ENCODE data around the gene PVALB.

Gene PVALB

GRCh38 chr22:36772451-36772850, 44.4 kb downstream of the PVALB start:
- no peak overlapping the region for H3K9ac ChIP-seq (ENCODE audit: low read length)
- H3K27ac ChIP-seq (ENCODE audit: low read depth, low read length): no peak overlapping the region
- H3K23ac ChIP-seq (ENCODE audit: low read length): no peak overlapping the region
- no peak overlapping the region for H3K14ac ChIP-seq (ENCODE audit: low read length)
- no peak overlapping the region for H4K12ac ChIP-seq (ENCODE audit: low read depth, low read length)
- DNase-seq: peak in 1 of 2 donors; percentile 55
- peaks cover 5% of the 10 kb centered on the region for H3K9me3 ChIP-seq (ENCODE audit: insufficient read depth, low read depth, low read length)
- no peak overlapping the region for H2BK5ac ChIP-seq (ENCODE audit: low read depth, low read length, poor library complexity)
- no peak overlapping the region for H2AK5ac ChIP-seq (ENCODE audit: low read length)
- H3K4me1 ChIP-seq (ENCODE audit: control insufficient read depth in 1 of 2, insufficient read depth in 2 of 2, low read length in 2 of 2): peaks cover 2 to 4% of the 10 kb centered on the region in 2 experiments
- no peak overlapping the region for H4K91ac ChIP-seq (ENCODE audit: low read depth, low read length)
- WGBS (ENCODE audit: extremely low coverage, insufficient coverage, insufficient read length): no CpG with 5 or more reads among the region's 8 CpGs
- H3K36me3 ChIP-seq (ENCODE audit: control insufficient read depth in 1 of 2, insufficient read depth in 2 of 2, low read length in 2 of 2): peaks cover 2% of the 10 kb centered on the region in 2 experiments
- H3K4me3 ChIP-seq (ENCODE audit: low read depth, low read length): no peak overlapping the region
- H3K4ac ChIP-seq (ENCODE audit: low read depth, low read length): no peak overlapping the region
- H3K79me2 ChIP-seq (ENCODE audit: control insufficient read depth, insufficient read depth, low read length, poor library complexity): no peaks in the 10 kb centered on the region
- H3K27me3 ChIP-seq (ENCODE audit: insufficient read depth, low read length): no peaks in the 10 kb centered on the region
- peaks cover 2% of the 10 kb centered on the region for H3K79me1 ChIP-seq (ENCODE audit: low read length)
- H4K8ac ChIP-seq (ENCODE audit: low read depth, low read length): no peak overlapping the region
- no peak overlapping the region for H2BK120ac ChIP-seq (ENCODE audit: insufficient read depth, low read length, poor library complexity)
- H3K18ac ChIP-seq (ENCODE audit: low read length): no peak overlapping the region
- H2AFZ ChIP-seq (ENCODE audit: insufficient read depth, low read length, poor library complexity): no peak overlapping the region
- no peak overlapping the region for H2BK12ac ChIP-seq (ENCODE audit: low read length)
- H3K4me2 ChIP-seq (ENCODE audit: low read length): no peak overlapping the region

DNA sequence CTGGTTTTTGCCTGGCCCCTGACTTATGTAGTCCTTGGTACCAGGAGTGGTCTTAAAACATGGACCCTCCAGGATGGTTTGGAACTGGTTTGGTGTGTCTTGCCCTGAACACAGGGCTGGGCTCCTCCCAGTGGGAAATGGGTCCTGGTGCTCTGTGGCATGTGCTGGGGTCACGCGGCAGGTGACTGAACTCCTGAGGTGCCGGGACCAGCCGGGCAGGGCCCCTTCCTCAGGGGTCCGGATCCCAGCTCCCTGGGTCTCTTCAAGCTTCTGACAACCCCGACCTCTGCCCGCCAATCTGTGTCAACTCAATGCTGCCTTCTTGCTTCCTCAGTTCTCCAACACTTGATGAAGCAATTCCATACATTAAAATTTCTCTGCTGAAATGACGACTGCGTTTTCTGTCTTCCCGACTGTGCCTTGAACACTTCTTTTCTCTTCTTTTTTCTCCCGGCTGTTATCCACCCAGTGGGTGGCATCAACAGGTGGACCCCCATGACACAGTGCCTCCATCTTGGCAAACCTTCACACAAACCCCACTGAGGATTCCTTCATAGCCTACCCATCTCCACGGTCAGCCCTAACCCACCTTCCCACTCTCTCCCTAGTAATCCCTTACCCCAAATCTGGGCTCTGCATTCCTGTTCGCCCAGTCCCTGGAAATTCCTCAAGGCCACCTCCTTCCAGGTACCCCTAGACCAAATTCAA, 45.3 kb downstream of the PVALB start:
- Histone ChIP-seq H3K9ac (ENCODE audit: low read length) (no peak overlapping the region), H3K9me3 (ENCODE audit: insufficient read depth, low read depth, low read length) (no peaks in the 10 kb centered on the region), H3K27ac (ENCODE audit: low read depth, low read length) (no peak overlapping the region), H3K4me2 (ENCODE audit: low read length) (no peak overlapping the region), H3K27me3 (ENCODE audit: insufficient read depth, low read length) (no peaks in the 10 kb centered on the region), H2BK120ac (ENCODE audit: insufficient read depth, low read length, poor library complexity) (no peak overlapping the region), H2BK5ac (ENCODE audit: low read depth, low read length, poor library complexity) (no peak overlapping the region), H3K79me2 (ENCODE audit: control insufficient read depth, insufficient read depth, low read length, poor library complexity) (no peaks in the 10 kb centered on the region), H3K4me3 (ENCODE audit: low read depth, low read length) (no peak overlapping the region), H3K79me1 (ENCODE audit: low read length) (peaks cover 2% of the 10 kb centered on the region), H4K8ac (ENCODE audit: low read depth, low read length) (no peak overlapping the region), H3K23ac (ENCODE audit: low read length) (no peak overlapping the region), H4K91ac (ENCODE audit: low read depth, low read length) (no peak overlapping the region), H2BK12ac (ENCODE audit: low read length) (no peak overlapping the region), H3K36me3 (ENCODE audit: control insufficient read depth in 1 of 2, insufficient read depth in 2 of 2, low read length in 2 of 2) (peaks cover 7% of the 10 kb centered on the region in 2 experiments), H3K4ac (ENCODE audit: low read depth, low read length) (no peak overlapping the region), H3K4me1 (ENCODE audit: control insufficient read depth in 1 of 2, insufficient read depth in 2 of 2, low read length in 2 of 2) (peaks cover 0 to 2% of the 10 kb centered on the region in 2 experiments), H3K18ac (ENCODE audit: low read length) (no peak overlapping the region), H4K12ac (ENCODE audit: low read depth, low read length) (no peak overlapping the region), H3K14ac (ENCODE audit: low read length) (no peak overlapping the region), H2AK5ac (ENCODE audit: low read length) (no peak overlapping the region), H2AFZ (ENCODE audit: insufficient read depth, low read length, poor library complexity) (no peak overlapping the region)
- no CpG with 5 or more reads among the region's 13 CpGs for WGBS (ENCODE audit: extremely low coverage, insufficient coverage, insufficient read length)
- DNase-seq: no peak

- Histone ChIP-seq H4K91ac (ENCODE audit: low read depth, low read length) (no peak overlapping the region), H2AFZ (ENCODE audit: insufficient read depth, low read length, poor library complexity) (no peak overlapping the region), H3K18ac (ENCODE audit: low read length) (no peak overlapping the region), H3K27ac (ENCODE audit: low read depth, low read length) (no peak overlapping the region), H3K14ac (ENCODE audit: low read length) (no peak overlapping the region), H2BK12ac (ENCODE audit: low read length) (no peak overlapping the region), H4K8ac (ENCODE audit: low read depth, low read length) (no peak overlapping the region), H3K9ac (ENCODE audit: low read length) (no peak overlapping the region), H3K4me1 (ENCODE audit: control insufficient read depth in 1 of 2, insufficient read depth in 2 of 2, low read length in 2 of 2) (peaks cover 0 to 2% of the 10 kb centered on the region in 2 experiments), H4K12ac (ENCODE audit: low read depth, low read length) (no peak overlapping the region), H2BK5ac (ENCODE audit: low read depth, low read length, poor library complexity) (no peak overlapping the region), H3K79me1 (ENCODE audit: low read length) (peaks cover 2% of the 10 kb centered on the region), H3K4me2 (ENCODE audit: low read length) (no peak overlapping the region), H3K27me3 (ENCODE audit: insufficient read depth, low read length) (no peaks in the 10 kb centered on the region), H3K4me3 (ENCODE audit: low read depth, low read length) (no peak overlapping the region), H2BK120ac (ENCODE audit: insufficient read depth, low read length, poor library complexity) (no peak overlapping the region), H3K9me3 (ENCODE audit: insufficient read depth, low read depth, low read length) (no peaks in the 10 kb centered on the region), H2AK5ac (ENCODE audit: low read length) (no peak overlapping the region), H3K23ac (ENCODE audit: low read length) (no peak overlapping the region), H3K4ac (ENCODE audit: low read depth, low read length) (no peak overlapping the region), H3K79me2 (ENCODE audit: control insufficient read depth, insufficient read depth, low read length, poor library complexity) (no peaks in the 10 kb centered on the region), H3K36me3 (ENCODE audit: control insufficient read depth in 1 of 2, insufficient read depth in 2 of 2, low read length in 2 of 2) (peaks cover 7 to 13% of the 10 kb centered on the region in 2 experiments)
- WGBS (ENCODE audit: extremely low coverage, insufficient coverage, insufficient read length): no CpG with 5 or more reads among the region's 11 CpGs
- DNase-seq: no peak
These were observed 46.2 kb downstream of the PVALB start for GRCh38 chr22:36770513-36771231.

DNA sequence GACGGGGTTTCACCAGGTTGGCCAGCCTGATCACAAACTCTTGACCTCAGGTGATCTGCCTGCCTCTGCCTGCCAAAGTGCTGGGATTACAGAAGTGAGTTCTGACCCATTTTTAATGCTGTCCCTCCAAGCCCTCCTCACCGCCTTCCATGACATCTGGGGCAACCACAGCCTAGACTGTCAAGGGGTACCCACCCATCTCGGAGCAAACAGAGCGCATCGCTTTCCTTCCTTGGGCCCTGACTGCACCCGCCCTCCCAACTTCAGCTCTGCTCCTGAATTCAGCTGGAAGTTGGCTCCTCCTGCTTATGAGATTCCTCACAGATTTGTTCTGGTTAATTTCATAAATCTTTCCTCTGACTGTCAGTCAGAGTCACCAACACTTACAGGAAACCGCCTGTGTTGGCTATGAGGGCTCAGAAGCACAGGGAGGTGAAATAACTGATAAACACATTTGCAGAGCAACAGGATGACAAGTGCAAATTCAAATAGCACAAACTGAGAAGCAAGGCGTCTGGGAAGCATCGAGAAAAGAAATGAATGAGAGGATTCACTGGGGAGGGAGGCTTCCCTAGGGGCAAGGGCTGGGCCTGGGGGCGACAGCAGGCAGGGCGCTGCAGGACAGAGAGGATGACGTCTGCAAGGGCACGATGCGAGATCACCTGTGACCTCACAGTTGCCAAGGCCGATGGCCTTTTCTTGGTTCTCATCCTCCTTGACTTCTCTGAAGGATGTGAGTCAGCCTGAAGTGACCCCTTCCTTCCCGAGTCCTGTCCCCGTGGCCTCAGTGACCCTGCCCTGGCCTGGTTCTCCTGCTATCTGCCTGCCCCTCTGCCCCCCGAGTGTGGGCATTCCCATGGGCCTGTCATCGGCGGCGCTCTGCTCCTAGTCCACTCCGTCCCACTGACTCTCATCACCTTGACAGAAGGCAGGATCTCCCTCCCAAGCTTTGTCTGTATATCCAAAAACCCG, 47.0 kb downstream of the PVALB start:
- Histone ChIP-seq H2AK5ac (ENCODE audit: low read length) (no peak overlapping the region), H4K91ac (ENCODE audit: low read depth, low read length) (no peak overlapping the region), H4K8ac (ENCODE audit: low read depth, low read length) (no peak overlapping the region), H3K4me2 (ENCODE audit: low read length) (no peak overlapping the region), H3K79me1 (ENCODE audit: low read length) (no peaks in the 10 kb centered on the region), H2BK12ac (ENCODE audit: low read length) (no peak overlapping the region), H3K9me3 (ENCODE audit: insufficient read depth, low read depth, low read length) (no peaks in the 10 kb centered on the region), H3K4ac (ENCODE audit: low read depth, low read length) (no peak overlapping the region), H3K9ac (ENCODE audit: low read length) (no peak overlapping the region), H3K4me3 (ENCODE audit: low read depth, low read length) (no peak overlapping the region), H3K18ac (ENCODE audit: low read length) (no peak overlapping the region), H3K36me3 (ENCODE audit: control insufficient read depth in 1 of 2, insufficient read depth in 2 of 2, low read length in 2 of 2) (peaks cover 7 to 15% of the 10 kb centered on the region in 2 experiments), H2BK5ac (ENCODE audit: low read depth, low read length, poor library complexity) (no peak overlapping the region), H4K12ac (ENCODE audit: low read depth, low read length) (no peak overlapping the region), H3K79me2 (ENCODE audit: control insufficient read depth, insufficient read depth, low read length, poor library complexity) (no peaks in the 10 kb centered on the region), H3K4me1 (ENCODE audit: control insufficient read depth in 1 of 2, insufficient read depth in 2 of 2, low read length in 2 of 2) (no peaks in the 10 kb centered on the region), H3K27me3 (ENCODE audit: insufficient read depth, low read length) (no peaks in the 10 kb centered on the region), H2AFZ (ENCODE audit: insufficient read depth, low read length, poor library complexity) (no peak overlapping the region), H2BK120ac (ENCODE audit: insufficient read depth, low read length, poor library complexity) (no peak overlapping the region), H3K27ac (ENCODE audit: low read depth, low read length) (no peak overlapping the region), H3K23ac (ENCODE audit: low read length) (no peak overlapping the region), H3K14ac (ENCODE audit: low read length) (no peak overlapping the region)
- no peak for DNase-seq
- WGBS (ENCODE audit: extremely low coverage, insufficient coverage, insufficient read length): no CpG with 5 or more reads among the region's 23 CpGs

Measured in trophoblast cell (in vitro differentiated cells and primary cell).